ENCODE results near the gene AACS.
"Not testable (repeated sequence)": the region's sequence is repeated elsewhere in the genome, so short reads cannot be mapped to it uniquely, and the experiment has no call there.

Gene AACS

DNA sequence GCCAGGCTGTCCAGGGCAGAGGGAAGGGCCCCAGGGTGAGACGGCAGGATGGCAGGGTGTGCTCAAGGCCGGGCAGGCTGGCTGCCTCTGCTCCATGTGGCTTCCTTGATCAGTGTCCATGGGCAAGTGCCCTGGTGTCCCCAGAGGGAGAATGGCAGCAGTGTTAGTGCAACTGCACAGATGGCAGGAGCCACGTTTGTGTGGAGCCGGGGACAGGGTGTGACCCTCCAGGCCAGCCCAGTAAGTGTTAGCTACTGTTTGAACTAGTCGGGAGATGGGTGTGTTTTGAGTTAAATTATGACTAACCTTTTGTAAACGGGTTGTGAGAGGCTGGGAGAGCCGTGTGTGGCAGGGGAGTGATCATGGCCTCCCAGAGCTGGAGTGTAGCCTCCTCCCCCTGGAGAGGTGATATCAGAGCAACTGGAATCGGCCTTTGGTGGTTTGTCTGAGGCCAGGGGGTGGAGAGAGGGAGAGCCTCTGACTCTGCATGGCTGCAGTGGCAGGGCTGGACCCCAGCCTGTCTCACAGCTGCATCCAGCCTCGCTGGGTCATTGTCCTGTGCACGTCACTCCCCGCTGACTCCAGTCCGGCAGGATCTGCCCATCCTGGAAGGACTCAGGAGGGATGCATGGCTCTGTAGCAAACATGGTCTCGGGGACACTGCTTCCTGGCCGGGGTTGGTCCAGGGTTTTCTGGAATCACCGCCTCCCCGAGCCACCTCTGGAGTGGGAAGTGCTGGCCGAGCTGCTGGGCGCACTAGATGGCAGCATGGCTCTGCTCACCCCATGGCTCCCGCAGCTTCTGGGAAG lies 27.8 kb downstream of the AACS start:
- no peak for DNase-seq

- no peak for DNase-seq
Observed at GRCh38 chr12:125093681-125094330, 28.6 kb downstream of the AACS start.

- DNase-seq: no peak
Observed at GRCh38 chr12:125096894-125097293, 31.7 kb downstream of the AACS start.

DNA sequence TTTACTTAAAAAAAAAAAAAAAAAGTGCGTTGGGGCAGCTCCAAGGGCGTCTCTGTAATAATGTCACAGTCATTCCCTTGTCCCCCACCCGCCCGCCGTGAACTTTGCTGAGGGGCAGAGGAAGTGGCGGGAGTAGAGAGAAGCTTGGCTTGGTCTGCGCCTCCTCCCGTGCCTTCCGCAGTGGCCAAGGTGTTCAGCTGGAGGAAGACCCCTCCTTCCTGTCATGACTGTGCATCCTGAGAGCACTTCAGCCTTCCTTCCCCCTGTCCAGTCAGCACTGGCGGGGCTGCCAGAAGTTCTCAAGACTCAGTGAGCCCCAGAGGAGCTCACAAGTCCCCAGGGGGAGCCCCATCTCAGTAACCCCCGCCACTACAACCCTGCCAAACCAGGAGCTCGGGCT lies 32.2 kb downstream of the AACS start:
- no peak for DNase-seq

DNA sequence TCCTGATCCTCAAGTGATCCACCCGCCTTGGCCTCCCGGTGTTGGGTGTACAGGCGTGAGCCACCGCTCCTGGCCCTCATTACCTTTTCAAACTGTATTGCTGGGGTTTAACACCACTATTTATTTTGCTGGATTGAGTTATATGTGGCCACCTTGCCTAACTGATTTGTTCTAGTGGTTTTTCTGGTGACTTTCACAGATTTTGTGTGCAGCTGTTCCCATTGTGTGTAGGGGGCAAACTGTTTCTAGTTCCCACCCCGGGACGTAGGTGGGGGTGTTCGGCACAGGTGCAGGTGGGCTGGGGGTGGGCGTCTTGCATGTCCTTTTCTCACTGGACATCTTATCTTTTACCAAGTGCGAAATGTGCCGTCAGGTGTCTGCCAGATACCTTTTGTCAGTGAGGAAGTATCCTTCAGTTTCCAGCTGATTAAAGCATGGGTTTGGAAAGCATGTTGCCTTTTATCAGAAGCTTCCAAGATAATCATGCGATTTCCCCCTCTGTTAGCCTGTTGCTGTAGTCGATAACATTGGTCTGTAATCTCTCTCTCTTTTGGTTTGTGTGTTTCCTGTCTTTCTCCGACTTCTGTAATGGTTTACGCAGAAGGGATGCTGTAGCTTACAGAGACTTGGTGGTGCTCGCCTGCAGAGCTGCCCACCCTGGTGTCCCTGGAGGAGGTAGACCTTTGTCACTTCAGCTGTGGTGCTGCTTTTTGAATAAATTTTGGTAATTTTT lies 33.6 kb downstream of the AACS start:
- DNase-seq: no peak

GRCh38 chr12:125099409-125099782 lies 34.2 kb downstream of the AACS start:
- DNase-seq: no peak

DNA sequence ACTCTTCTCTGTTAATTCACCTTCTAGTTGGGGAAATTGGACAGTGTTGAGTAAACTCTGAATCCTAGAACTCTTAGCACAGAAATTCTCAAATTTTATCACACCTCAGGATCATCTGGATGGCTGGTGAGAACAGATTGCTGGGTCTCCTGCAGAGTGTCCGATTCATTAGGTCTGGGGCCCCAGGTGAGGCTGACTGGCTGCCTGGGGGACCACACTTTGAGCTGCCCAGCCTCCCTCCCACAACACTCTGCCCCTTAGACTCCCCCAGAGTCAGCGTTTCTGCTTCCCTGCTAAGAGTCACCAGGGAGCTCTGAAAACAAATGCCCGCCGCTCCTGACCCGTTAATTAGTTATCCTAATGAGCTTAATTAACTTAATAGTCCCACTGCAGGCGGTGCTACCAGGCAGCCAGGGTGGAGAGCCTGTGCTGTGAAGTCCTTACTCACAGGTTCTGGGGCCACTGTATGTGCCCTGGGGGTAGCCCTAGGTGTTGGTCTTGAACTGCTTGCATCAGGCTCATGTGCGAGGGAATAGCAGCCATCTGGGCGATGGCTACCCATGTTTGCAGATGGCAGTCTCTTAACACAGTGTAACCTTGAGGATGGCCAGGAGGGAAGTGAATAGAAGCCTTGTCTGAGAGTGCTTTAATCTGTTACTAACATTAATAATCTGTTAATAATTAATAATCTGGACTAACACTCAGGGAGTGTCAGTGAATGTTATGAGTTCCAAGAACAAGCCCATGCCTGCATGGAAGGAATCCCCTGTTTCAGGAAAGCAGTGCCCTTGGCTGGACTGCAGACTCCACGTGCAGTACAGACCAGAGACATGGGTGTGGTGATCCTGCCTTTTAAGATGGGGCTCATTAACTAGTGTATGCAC lies 35.6 kb downstream of the AACS start:
- DNase-seq: no peak

DNA sequence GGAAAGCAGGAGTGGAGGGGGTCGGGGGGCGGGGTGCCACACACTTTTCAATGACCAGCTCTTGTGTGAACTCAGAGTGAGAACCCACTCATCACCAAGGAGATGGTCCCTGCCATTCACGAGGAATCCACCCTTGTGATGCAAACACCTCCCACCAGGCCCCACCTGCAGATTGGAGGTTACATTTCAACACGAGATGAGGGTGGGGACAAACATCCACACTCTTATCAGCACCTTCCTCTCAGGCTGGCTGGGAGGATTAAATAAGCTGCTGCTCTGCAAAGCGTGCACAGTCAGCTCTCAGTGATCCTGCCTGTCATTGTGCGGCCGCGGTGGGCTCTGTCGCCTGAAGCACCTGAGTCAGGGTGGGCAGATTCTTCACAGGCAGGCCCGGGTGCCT lies 39.7 kb downstream of the AACS start:
- no peak for DNase-seq

- DNase-seq: no peak
Observed at GRCh38 chr12:125105600-125105999, 40.4 kb downstream of the AACS start.

GRCh38 chr12:125110641-125111360 lies 45.6 kb downstream of the AACS start:
- no peak for DNase-seq

- DNase-seq: no peak
Observed at GRCh38 chr12:125111403-125111802, 46.2 kb downstream of the AACS start.

DNA sequence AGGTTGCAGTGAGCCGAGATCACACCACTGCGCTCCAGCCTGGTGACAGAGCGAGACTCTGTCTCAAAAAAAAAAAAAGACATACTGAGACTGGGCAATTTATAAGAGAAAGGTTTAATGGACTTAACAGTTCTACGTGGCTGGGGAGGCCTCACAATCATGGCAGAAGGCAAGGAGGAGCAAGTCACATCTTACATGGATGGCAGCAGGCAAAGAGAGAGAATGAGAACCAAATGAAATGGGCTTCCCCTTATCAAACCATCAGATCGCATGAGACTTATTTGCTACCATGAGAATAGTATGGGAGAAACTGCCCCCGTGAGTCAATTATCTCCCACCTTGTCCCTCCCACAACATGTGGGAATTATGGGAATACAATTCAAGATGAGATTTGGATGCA lies 47.4 kb downstream of the AACS start:
- not testable (repeated sequence) for DNase-seq

GRCh38 chr12:125113263-125113662 lies 48.0 kb downstream of the AACS start:
- DNase-seq: no peak

- no peak for DNase-seq
Observed at GRCh38 chr12:125113789-125114188, 48.6 kb downstream of the AACS start.

- no peak for DNase-seq
Observed at GRCh38 chr12:125114365-125115141, 49.3 kb downstream of the AACS start.

DNA sequence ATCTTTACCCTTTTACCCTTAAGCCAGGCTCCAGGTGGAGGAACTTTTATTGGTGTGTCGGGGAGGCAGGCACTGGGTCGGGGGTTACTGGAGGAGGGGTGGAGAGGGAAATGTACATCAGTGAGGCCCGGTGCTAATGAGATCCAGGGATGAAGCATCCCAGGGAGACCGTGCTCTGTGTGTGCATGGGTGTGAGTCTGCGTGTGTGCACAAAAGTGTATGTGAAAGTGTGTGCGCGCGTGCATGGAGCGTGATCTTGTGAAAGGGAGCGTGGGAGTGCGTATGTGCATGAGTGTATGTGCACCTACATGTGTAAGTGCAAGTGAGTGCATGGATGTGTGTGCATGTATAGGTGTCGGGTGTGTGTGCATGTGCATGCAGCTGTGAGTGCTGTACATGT lies 55.3 kb downstream of the AACS start:
- DNase-seq: no peak

GRCh38 chr12:125121106-125121505 lies 55.9 kb downstream of the AACS start:
- no peak for DNase-seq

DNA sequence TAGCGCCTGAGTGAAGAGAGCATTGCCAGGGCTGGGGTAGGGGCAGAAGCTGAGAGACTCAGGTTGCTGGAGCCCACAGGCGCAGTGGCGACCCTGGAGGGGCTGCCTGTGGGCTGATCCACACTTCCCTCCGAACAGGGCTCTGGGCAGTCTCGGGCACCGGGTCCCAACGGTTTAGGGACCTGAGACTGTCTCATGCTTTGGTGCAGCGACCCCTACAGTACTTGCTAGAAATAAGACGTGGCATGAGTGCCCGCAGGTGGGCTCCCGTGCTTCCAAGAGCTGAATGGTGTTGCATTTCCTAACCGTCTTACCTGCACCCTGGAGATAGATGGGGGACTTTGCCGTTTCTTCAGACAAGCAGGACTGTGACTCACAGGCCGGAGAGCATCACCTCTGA lies 57.4 kb downstream of the AACS start:
- no peak for DNase-seq

- no peak for DNase-seq
Observed at GRCh38 chr12:125124320-125124966, 59.2 kb downstream of the AACS start.

GRCh38 chr12:125125271-125125670 lies 60.0 kb downstream of the AACS start:
- DNase-seq: no peak

Measured in NCI-H1092 (cell line).